ENCODE measurements around the gene DMRT3.

DNA sequence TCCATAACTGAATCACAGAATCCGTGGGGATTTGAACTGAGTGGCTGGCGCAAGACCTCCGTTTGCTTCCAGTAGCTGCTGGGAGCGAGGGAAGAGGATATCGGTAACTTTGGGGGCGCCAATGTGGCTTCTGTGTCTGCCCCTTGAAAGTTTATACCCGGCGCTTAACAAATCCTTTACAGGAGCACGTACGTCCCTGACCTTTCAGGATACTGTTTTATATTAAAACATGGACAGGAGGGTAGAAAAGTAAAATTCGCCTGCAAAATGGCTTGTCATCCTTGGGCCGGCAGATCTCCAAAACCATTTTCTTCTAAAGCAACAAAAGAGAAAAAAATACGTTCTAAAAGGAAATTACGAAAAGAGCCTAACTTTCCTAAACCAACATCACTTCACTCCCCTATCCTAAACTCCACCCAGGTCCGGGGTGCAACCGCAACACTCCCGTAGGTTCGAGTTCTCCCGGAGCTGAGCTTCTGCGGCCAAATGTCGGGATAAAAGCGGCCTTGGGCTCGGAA is 656 bp upstream of the DMRT3 start:
- no peak for TF ChIP-seq EZH2 (IDR thresholded peaks at IDR 0.05; ENCODE audit: borderline replicate concordance, insufficient read depth, low read depth, low read length, poor library complexity, severe bottlenecking)
- TF ChIP-seq, protein P1, sequence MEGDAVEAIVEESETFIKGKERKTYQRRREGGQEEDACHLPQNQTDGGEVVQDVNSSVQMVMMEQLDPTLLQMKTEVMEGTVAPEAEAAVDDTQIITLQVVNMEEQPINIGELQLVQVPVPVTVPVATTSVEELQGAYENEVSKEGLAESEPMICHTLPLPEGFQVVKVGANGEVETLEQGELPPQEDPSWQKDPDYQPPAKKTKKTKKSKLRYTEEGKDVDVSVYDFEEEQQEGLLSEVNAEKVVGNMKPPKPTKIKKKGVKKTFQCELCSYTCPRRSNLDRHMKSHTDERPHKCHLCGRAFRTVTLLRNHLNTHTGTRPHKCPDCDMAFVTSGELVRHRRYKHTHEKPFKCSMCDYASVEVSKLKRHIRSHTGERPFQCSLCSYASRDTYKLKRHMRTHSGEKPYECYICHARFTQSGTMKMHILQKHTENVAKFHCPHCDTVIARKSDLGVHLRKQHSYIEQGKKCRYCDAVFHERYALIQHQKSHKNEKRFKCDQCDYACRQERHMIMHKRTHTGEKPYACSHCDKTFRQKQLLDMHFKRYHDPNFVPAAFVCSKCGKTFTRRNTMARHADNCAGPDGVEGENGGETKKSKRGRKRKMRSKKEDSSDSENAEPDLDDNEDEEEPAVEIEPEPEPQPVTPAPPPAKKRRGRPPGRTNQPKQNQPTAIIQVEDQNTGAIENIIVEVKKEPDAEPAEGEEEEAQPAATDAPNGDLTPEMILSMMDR (IDR thresholded peaks at IDR 0.05), result no peak

All from B cell (primary cell).